GDM1 (cell line): ENCODE measurements around the gene RIT2.

ENCODE experiments used
- DNase-seq: peaks from one replicate; lab custom pipeline; 2025; lab: John Stamatoyannopoulos, UW

Gene RIT2

GRCh38 chr18:43081396-43081795 is 34.1 kb downstream of the RIT2 start:
- no peak for DNase-seq

- no peak for DNase-seq
These were observed 34.8 kb downstream of the RIT2 start for GRCh38 chr18:43080671-43081070.

- no peak for DNase-seq
These were observed 36.1 kb downstream of the RIT2 start for GRCh38 chr18:43079422-43079821.

- no peak for DNase-seq
These were observed 36.9 kb downstream of the RIT2 start for GRCh38 chr18:43078478-43079092.

GRCh38 chr18:43077510-43078308 is 37.8 kb downstream of the RIT2 start:
- no peak for DNase-seq

GRCh38 chr18:43073771-43074170 is 41.7 kb downstream of the RIT2 start:
- no peak for DNase-seq

- no peak for DNase-seq
These were observed 46.7 kb downstream of the RIT2 start for GRCh38 chr18:43068781-43069180.

- no peak for DNase-seq
These were observed 47.9 kb downstream of the RIT2 start for GRCh38 chr18:43067570-43067969.

GRCh38 chr18:43061816-43062215 is 53.7 kb downstream of the RIT2 start:
- no peak for DNase-seq

- DNase-seq, result no peak
These were observed 54.2 kb downstream of the RIT2 start for GRCh38 chr18:43061318-43061717.

- no peak for DNase-seq
These were observed 55.5 kb downstream of the RIT2 start for GRCh38 chr18:43060020-43060419.

- DNase-seq, result no peak
These were observed 60.5 kb downstream of the RIT2 start for GRCh38 chr18:43054815-43055519.

GRCh38 chr18:43049021-43049420 is 66.5 kb downstream of the RIT2 start:
- DNase-seq, result no peak

GRCh38 chr18:43046322-43046721 is 69.2 kb downstream of the RIT2 start:
- DNase-seq, result no peak

- no peak for DNase-seq
These were observed 71.9 kb downstream of the RIT2 start for GRCh38 chr18:43043626-43044025.

- DNase-seq, result no peak
These were observed 75.2 kb downstream of the RIT2 start for GRCh38 chr18:43040281-43040680.

- DNase-seq, result no peak
These were observed 80.6 kb downstream of the RIT2 start for GRCh38 chr18:43034683-43035500.

- no peak for DNase-seq
These were observed 84.3 kb downstream of the RIT2 start for GRCh38 chr18:43031169-43031568.

- no peak for DNase-seq
These were observed 86.1 kb downstream of the RIT2 start for GRCh38 chr18:43029414-43029813.

GRCh38 chr18:43022874-43023273 is 92.6 kb downstream of the RIT2 start:
- DNase-seq, result no peak

- no peak for DNase-seq
These were observed 97.9 kb downstream of the RIT2 start for GRCh38 chr18:43017622-43018021.

GRCh38 chr18:43013486-43013885 is 102.0 kb downstream of the RIT2 start:
- no peak for DNase-seq
